Measurements from ENCODE around the gene GALNT17.
A peak's percentile ranks its signal among the peaks of the same experiment; 100 is the strongest.

GALNT17 gene

DNA sequence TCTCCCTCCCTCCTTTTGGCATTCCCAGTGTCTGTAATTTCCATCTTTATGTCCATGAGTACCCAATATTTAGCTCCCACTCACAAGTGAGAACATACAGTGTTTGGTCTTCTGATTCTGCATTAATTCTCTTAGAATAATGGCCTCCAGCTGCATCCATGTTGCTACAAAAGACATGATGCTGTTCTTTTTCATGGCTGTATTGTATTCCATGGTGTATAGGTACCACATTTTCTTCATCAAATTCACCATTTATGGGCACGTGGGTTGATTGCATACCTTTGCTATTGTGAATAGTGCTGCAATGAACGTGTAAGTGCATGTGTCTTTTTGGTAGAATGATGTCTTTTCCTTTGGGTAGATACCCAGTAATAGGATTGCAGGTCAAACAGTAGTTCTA, 576.8 kb downstream of the GALNT17 start:
- Histone ChIP-seq H3K9me3 (no peaks in the 10 kb centered on the region), H3K4me1 (0 out of 2 replicates have a peak, but pooled peaks cover 5% of the 10 kb centered on the region), H3K27ac (no peak overlapping the region), H3K9ac (no peak overlapping the region), H3K36me3 (no peaks in the 10 kb centered on the region), H3K4me2 (no peak overlapping the region), H4K20me1 (no peaks in the 10 kb centered on the region), H3K27me3 (no peaks in the 10 kb centered on the region), H3K4me3 (no peak overlapping the region)
- TF ChIP-seq Cebpa-rat (IDR thresholded peaks at IDR 0.05), result no peak

DNA sequence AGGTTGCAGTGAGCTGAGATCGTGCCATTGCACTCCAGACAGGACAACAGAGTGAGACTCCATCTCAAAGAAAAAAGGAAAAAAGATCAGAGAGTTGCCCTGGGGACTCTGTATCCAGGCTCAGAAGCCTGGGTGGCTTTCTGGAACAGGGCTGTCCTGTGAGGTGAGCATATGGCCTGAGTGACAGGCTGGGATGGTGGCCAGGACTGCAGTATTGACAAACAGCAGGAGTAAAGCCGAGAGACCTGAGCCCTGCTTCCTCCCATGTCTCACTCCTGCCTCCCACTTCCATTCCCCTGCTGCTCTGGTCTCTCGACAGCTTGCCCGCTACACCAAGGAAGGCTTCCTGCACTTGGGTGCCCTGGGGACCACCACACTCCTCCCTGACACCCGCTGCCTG, 578.5 kb downstream of the GALNT17 start:
- Histone ChIP-seq H3K4me2 (no peak overlapping the region), H3K9ac (no peak overlapping the region), H3K9me3 (no peaks in the 10 kb centered on the region), H3K27me3 (no peaks in the 10 kb centered on the region), H3K36me3 (no peaks in the 10 kb centered on the region), H3K4me1 (0 out of 2 replicates have a peak, but pooled peaks cover 1% of the 10 kb centered on the region), H3K4me3 (no peak overlapping the region), H3K27ac (no peak overlapping the region), H4K20me1 (no peaks in the 10 kb centered on the region)
- no peak for TF ChIP-seq Cebpa-rat (IDR thresholded peaks at IDR 0.05)

DNA sequence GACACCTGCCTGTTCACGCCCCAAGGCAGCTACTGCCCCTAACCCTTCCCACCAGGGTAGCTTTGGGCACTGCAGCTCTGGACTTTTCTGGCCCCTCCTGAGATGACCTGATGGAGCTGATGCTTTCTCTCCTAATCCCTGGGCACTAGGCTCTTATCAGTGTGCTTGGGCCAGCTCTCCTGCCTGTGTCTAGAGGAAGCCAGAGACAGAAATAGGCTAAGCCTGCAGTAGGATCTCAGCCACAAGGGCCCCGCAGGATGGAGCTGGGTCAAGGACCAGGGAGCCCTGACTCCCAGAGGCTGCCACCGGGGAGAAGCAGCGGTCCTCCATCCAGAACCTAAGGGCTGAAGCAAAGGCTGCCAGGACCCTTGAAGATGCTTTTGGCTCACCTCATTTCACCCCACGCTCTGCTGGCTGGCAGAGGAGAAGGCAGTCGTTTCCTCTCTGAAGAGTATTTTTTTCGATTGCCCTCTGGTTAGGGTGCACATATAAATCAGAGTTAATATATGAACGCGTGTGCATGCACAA, 580.8 kb downstream of the GALNT17 start:
- H3K4me2 ChIP-seq, result no peak overlapping the region
- no peak overlapping the region for H3K27ac ChIP-seq
- H3K4me1 ChIP-seq, result no peaks in the 10 kb centered on the region
- no peaks in the 10 kb centered on the region for H3K9me3 ChIP-seq
- H3K9ac ChIP-seq, result no peak overlapping the region
- TF ChIP-seq Cebpa-rat (IDR thresholded peaks at IDR 0.05), result no peak
- no peaks in the 10 kb centered on the region for H4K20me1 ChIP-seq
- no peak overlapping the region for H3K4me3 ChIP-seq
- H3K27me3 ChIP-seq, result no peaks in the 10 kb centered on the region
- no peaks in the 10 kb centered on the region for H3K36me3 ChIP-seq

DNA sequence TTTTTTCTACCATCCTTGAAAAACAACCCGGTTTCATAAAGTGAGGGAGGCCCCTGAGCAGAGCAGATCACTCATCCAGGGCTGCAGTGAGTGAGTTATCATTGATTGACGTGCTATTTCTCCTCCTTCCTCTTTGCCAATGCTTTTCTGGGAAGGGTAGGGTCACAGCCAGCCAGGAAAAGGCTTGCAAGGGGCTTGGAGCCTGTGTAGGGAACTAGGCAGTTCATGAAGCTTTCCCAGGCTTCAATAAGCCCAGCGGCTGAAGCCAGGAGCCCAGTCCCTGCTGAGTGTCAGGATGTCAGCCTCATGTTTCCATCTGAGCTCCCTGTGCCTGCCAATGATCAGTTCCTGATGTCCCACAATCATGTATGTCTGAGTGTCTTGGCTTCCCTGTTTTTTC, 584.7 kb downstream of the GALNT17 start:
- no peak overlapping the region for H3K27ac ChIP-seq
- H3K27me3 ChIP-seq, result no peaks in the 10 kb centered on the region
- H3K4me1 ChIP-seq, result no peaks in the 10 kb centered on the region
- H3K36me3 ChIP-seq, result no peaks in the 10 kb centered on the region
- no peaks in the 10 kb centered on the region for H4K20me1 ChIP-seq
- H3K9ac ChIP-seq, result no peak overlapping the region
- no peak overlapping the region for H3K4me3 ChIP-seq
- no peak overlapping the region for H3K4me2 ChIP-seq
- no peak for TF ChIP-seq Cebpa-rat (IDR thresholded peaks at IDR 0.05)
- H3K9me3 ChIP-seq, result peaks cover 11% of the 10 kb centered on the region

DNA sequence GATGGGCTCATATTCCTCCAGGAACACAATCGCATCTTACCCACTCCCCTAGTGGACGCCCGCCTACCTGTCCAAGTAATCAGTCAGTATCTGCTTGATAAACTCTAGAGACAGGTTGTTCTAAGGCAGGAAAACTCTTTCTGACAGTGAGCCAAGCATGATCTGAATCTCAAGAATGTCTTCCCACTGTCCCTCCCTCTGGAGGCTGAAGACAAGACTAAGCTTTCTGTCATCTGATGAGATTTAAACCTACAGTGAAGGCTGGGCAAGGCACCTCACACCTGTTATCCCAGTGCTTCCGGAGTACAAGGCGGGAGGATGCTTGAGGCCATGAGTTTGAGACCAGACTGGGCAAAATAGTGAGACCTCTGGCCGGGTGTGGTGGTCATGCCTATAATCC, 586.6 kb downstream of the GALNT17 start:
- Histone ChIP-seq H3K4me1 (no peaks in the 10 kb centered on the region), H4K20me1 (no peaks in the 10 kb centered on the region), H3K9ac (no peak overlapping the region), H3K4me3 (no peak overlapping the region), H3K27me3 (no peaks in the 10 kb centered on the region), H3K9me3 (peaks cover 11% of the 10 kb centered on the region), H3K27ac (no peak overlapping the region), H3K36me3 (no peaks in the 10 kb centered on the region), H3K4me2 (no peak overlapping the region)
- TF ChIP-seq Cebpa-rat (IDR thresholded peaks at IDR 0.05), result no peak

DNA sequence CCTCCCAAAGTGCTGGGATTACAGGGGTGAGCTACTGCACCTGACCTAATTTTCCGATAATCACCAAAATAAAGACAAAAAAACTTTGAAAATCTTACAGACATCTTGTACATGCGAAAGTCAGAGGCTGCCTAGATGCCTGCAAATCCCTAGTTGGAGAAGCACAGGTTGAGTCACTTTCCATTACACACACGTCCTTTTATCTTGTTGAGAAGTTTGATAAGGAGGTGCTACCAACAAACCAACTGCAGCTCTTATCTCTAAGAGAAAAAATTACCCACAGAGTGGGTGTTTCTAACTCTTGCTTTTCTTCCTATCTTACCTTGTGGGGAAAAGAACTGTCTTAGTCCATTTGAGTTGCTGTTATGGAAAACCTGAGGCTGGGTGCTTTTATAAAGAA, 589.8 kb downstream of the GALNT17 start:
- no peaks in the 10 kb centered on the region for H3K27me3 ChIP-seq
- H3K4me3 ChIP-seq, result no peak overlapping the region
- no peak overlapping the region for H3K9ac ChIP-seq
- H3K27ac ChIP-seq, result no peak overlapping the region
- H3K4me2 ChIP-seq, result no peak overlapping the region
- H4K20me1 ChIP-seq, result no peaks in the 10 kb centered on the region
- H3K4me1 ChIP-seq, result no peaks in the 10 kb centered on the region
- TF ChIP-seq Cebpa-rat (IDR thresholded peaks at IDR 0.05), result no peak
- H3K36me3 ChIP-seq, result no peaks in the 10 kb centered on the region
- H3K9me3 ChIP-seq, result peaks cover 11% of the 10 kb centered on the region

DNA sequence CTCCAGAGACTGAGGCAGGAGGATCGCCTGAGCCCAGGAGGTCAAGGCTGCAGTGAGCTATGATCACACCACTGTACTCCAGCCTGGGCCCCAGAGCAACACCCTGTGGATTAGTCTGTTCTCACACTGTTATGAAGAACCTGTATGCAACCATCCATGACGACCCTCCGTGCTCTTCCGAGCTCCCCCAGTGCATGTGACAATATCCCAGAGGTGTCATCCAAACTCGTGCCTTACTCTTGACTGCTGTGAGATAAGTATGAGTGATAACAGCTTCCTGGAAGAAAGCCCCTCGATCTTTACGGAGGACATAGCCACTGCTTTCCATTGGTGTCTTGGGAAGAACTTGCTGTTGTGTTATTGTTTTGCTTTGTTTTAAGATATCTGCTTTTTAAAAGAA, 591.9 kb downstream of the GALNT17 start:
- H3K9me3 ChIP-seq, result peaks cover 11% of the 10 kb centered on the region
- H3K9ac ChIP-seq, result no peak overlapping the region
- H3K4me1 ChIP-seq, result no peaks in the 10 kb centered on the region
- no peak overlapping the region for H3K27ac ChIP-seq
- no peaks in the 10 kb centered on the region for H4K20me1 ChIP-seq
- H3K27me3 ChIP-seq, result no peaks in the 10 kb centered on the region
- no peak overlapping the region for H3K4me3 ChIP-seq
- TF ChIP-seq Cebpa-rat (IDR thresholded peaks at IDR 0.05), result no peak
- no peaks in the 10 kb centered on the region for H3K36me3 ChIP-seq
- no peak overlapping the region for H3K4me2 ChIP-seq

DNA sequence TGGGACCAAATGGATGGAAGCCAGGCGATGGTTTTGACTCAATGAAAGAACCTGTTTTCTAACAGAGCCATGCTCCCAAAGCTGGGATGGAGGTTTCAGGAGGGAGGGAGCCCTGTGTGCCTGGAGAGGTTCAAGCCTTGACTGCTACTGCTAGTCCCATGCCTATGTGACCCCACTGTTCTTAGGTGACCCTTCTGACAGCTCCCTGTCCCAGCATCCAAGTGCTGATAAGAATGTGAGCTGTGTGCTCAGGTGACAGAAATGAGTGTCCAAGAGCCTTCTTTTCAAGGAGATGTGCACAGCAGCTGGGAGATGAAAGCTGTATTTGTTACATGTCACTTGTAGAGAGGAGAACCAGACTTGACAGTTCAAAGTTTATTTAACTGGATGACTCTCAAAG, 595.4 kb downstream of the GALNT17 start:
- no peaks in the 10 kb centered on the region for H3K36me3 ChIP-seq
- no peaks in the 10 kb centered on the region for H3K27me3 ChIP-seq
- TF ChIP-seq Cebpa-rat (IDR thresholded peaks at IDR 0.05), result no peak

DNA sequence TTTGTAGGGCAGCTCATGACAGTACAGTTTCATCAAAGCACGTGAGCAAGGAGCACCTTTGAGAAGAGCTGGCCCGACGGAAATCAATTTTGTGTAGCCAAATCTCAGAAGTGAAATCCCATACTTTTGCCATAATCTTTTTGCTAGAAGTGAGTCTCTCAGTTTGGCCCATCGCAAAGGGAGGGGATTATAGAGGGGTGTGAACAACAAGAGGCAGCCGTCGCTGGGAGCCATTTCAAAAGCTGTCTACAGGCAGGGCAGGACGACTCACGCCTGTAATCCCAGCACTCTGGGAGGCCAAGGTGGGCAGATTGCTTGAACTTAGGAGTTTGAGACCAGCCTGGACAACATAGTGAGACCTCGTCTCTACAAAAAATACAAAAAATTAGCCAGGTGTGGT, 599.8 kb downstream of the GALNT17 start:
- TF ChIP-seq Cebpa-rat (IDR thresholded peaks at IDR 0.05), result no peak
- H3K4me1 ChIP-seq, result no peaks in the 10 kb centered on the region

More for the DNA sequence above, 595.4 kb downstream of the GALNT17 start:
- H3K4me2 ChIP-seq, result no peak overlapping the region
- H3K4me3 ChIP-seq, result no peak overlapping the region
- H3K9me3 ChIP-seq, result 0 out of 2 replicates have a peak, but pooled peaks cover 3% of the 10 kb centered on the region
- no peak overlapping the region for H3K9ac ChIP-seq
- H3K27ac ChIP-seq, result no peak overlapping the region
- H3K4me1 ChIP-seq, result no peaks in the 10 kb centered on the region
- no peaks in the 10 kb centered on the region for H4K20me1 ChIP-seq

DNA sequence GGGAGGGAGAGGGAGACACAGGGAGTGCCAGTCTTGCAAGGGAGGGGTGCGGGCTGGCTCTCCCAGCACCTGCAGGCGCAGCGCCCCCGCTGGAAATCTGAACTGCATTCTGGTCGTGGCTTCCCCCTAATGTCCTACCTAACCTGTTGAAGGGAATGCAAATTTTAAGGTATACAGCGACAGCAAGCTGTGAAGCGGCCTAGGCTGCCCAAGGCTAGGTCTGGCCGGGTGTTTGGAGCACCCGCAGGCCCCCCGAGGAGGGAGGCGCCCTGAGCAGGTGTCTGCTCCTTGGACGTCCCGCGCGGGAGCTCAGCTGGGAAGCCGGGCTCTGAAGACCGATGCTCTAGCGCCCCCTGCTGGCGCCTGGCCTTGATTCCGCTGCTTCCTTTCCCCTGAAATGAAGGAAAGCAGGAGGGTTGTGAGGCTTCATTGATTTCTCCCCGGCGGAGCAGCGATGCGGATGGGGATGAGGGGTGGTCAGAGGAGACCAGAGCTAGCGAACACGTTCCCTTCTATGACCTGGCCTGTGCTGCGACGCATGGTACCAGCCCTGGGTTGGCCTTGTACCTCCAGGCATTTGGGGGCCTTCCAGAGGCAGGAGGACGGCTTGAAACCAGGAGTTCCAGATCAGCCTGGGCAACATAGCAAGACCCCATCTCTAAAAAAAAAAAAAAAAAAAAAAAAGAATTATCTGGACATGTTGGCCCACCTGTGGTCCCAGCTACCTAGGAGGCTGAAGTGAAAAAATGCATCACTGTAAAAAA, 601.3 kb downstream of the GALNT17 start:
- H3K4me2 ChIP-seq, result peak overlapping the region; percentile 77
- no peak overlapping the region for H3K9ac ChIP-seq
- no peak overlapping the region for H3K27ac ChIP-seq
- no peaks in the 10 kb centered on the region for H3K4me1 ChIP-seq
- TF ChIP-seq Cebpa-rat (IDR thresholded peaks at IDR 0.05), result no peak
- no peaks in the 10 kb centered on the region for H3K36me3 ChIP-seq
- no peaks in the 10 kb centered on the region for H3K27me3 ChIP-seq
- no peaks in the 10 kb centered on the region for H4K20me1 ChIP-seq
- no peak overlapping the region for H3K4me3 ChIP-seq
- H3K9me3 ChIP-seq, result 0 out of 2 replicates have a peak, but pooled peaks cover 3% of the 10 kb centered on the region

More for the DNA sequence above, 599.8 kb downstream of the GALNT17 start:
- Histone ChIP-seq H3K4me2 (no peak overlapping the region), H4K20me1 (no peaks in the 10 kb centered on the region), H3K36me3 (no peaks in the 10 kb centered on the region), H3K9me3 (0 out of 2 replicates have a peak, but pooled peaks cover 3% of the 10 kb centered on the region), H3K27ac (no peak overlapping the region), H3K27me3 (no peaks in the 10 kb centered on the region), H3K9ac (no peak overlapping the region), H3K4me3 (no peak overlapping the region)
